Transverse colon (tissue), 4 donors: ENCODE data around the gene ZNF653.

Experiments used
- CTCF ChIP-seq, 5 experiments: fragments of 200-600 bp in 3 of 5; fragments of 450-650 bp in 2 of 5; sonication (generic) in 3 of 5; IDR thresholded peaks; 1 replicate in 2 of 5; 2 replicates in 3 of 5; pipeline ENCODE4 v1.5.1; 2016 to 2017; ENCODE audit warnings: antibody characterized with exemption in 5 of 5, inconsistent platforms in 3 of 5, mild to moderate bottlenecking in 2 of 5, moderate library complexity in 1 of 5
- EP300 ChIP-seq: sonication (generic); formaldehyde crosslinking; IDR thresholded peaks from one replicate; pipeline ENCODE4 v1.6.1; 2017; ENCODE audit warnings: antibody characterized with exemption, low read depth
- POLR2A ChIP-seq: fragments of 450-650 bp; IDR thresholded peaks from one replicate; pipeline ENCODE4 v1.6.1; 2016; ENCODE audit warnings: antibody characterized with exemption, mild to moderate bottlenecking, moderate library complexity
- POLR2AphosphoS5 ChIP-seq, 3 donors: sonication (generic); formaldehyde crosslinking; IDR thresholded peaks; one replicate each; pipeline ENCODE4 v1.6.1; 2016; ENCODE audit warnings: antibody characterized with exemption in 3 of 3

- no peak for TF ChIP-seq POLR2A
- no peak for TF ChIP-seq POLR2AphosphoS5 (IDR thresholded peaks at IDR 0.05)
- TF ChIP-seq CTCF (IDR thresholded peaks at IDR 0.05), result no peak
- TF ChIP-seq EP300, result no peak
Observed at GRCh38 chr19:11475861-11476260, 29.8 kb downstream of the ZNF653 start.
